Endothelial cell of umbilical vein (primary cell): ENCODE data around the gene FAM136A.

Source experiments
- CTCF ChIP-seq, 2 donors: IDR thresholded peaks; 1 replicate in 1 of 2; 2 replicates in 1 of 2; pipeline ENCODE4 v1.5.1; 2011; ENCODE audit warnings: low read length in 2 of 2, mild to moderate bottlenecking in 2 of 2, moderate library complexity in 2 of 2, control low read depth in 1 of 2, inconsistent platforms in 1 of 2, low read depth in 1 of 2; ENCODE audit not compliant: insufficient read depth in 1 of 2; ENCODE audit errors: extremely low read depth in 1 of 2
- EZH2 ChIP-seq: IDR thresholded peaks from 2 replicates; pipeline ENCODE4 v1.6.1; 2012; ENCODE audit warnings: borderline replicate concordance, low read depth, mild to moderate bottlenecking, moderate library complexity, low read length, inconsistent platforms; ENCODE audit not compliant: severe bottlenecking
- JUN ChIP-seq: IDR thresholded peaks from 2 replicates; pipeline ENCODE4 v1.6.1; 2011; ENCODE audit warnings: borderline replicate concordance, low read depth; ENCODE audit not compliant: insufficient read length, insufficient read depth
- MYC ChIP-seq: IDR thresholded peaks from one replicate; pipeline ENCODE4 v1.6.1; 2011; ENCODE audit warnings: mild to moderate bottlenecking, low read depth, low read length
- POLR2A ChIP-seq: IDR thresholded peaks from 2 replicates; pipeline ENCODE4 v1.6.1; 2012; ENCODE audit warnings: low read depth, mild to moderate bottlenecking, control low read depth, low read length

- TF ChIP-seq POLR2A (no peak), MYC (no peak), JUN (no peak), CTCF (IDR thresholded peaks at IDR 0.05; ENCODE audit: extremely low read depth in 1 of 2, insufficient read depth in 1 of 2, low read depth in 1 of 2, low read length in 2 of 2) (no peak), EZH2 (no peak)
Observed at GRCh38 chr2:70328921-70329561, 27.2 kb upstream of the FAM136A start.
